ENCODE measurements around the gene EPHB1.

The EPHB1 gene

DNA sequence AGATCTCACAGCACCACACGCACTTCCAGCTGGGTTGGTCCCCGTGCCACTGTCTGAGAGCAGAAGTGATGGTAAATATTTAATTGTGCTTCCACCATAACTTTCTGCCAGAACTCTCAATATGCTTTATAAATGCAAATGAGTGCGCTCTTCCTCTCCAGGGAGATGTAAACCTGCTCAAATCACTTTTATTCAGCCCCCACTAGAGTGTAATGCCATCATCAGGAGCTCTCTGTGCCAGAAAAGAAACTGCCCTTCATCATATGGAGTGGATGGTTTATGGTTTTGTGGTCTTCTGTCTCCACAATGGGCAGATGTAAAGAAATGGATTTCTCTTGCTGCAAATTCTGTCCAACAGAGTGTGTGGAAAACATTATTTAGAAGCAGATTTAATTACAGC, 127.0 kb downstream of the EPHB1 start:
- no peak overlapping the region for H2BK120ac ChIP-seq (ENCODE audit: low read depth, low read length)
- no peak overlapping the region for H2BK15ac ChIP-seq (replicated peaks; ENCODE audit: low read depth)
- no peak overlapping the region for H4K5ac ChIP-seq (ENCODE audit: low read length)
- no peaks in the 10 kb centered on the region for H3K79me2 ChIP-seq (ENCODE audit: control insufficient read depth, insufficient read depth, low read length)
- no peak overlapping the region for H2AK5ac ChIP-seq (ENCODE audit: low read length)
- no peak overlapping the region for H3K27ac ChIP-seq (ENCODE audit: low read depth, low read length)
- no peak overlapping the region for H3K9ac ChIP-seq (ENCODE audit: low read length)
- no peaks in the 10 kb centered on the region for H3K79me1 ChIP-seq (ENCODE audit: low read length)
- no peak overlapping the region for H3K4me3 ChIP-seq (ENCODE audit: low read length)
- no CpG with 5 or more reads among the region's 3 CpGs for WGBS (ENCODE audit: extremely low coverage, insufficient coverage, low lambda C conversion rate)
- no peak overlapping the region for H4K8ac ChIP-seq (ENCODE audit: low read depth, low read length)
- no peak overlapping the region for H3K18ac ChIP-seq (ENCODE audit: low read length)
- no peak overlapping the region for H3K4ac ChIP-seq (ENCODE audit: low read depth, low read length)
- H3K4me1 ChIP-seq (ENCODE audit: control insufficient read depth, low read depth, low read length) = no peaks in the 10 kb centered on the region
- H3K27me3 ChIP-seq (ENCODE audit: insufficient read depth, low read length, poor library complexity) = no peaks in the 10 kb centered on the region
- no peak for DNase-seq
- no peak overlapping the region for H3K4me2 ChIP-seq (ENCODE audit: low read length)
- no peak overlapping the region for H2BK5ac ChIP-seq (ENCODE audit: low read length)
- H3K23ac ChIP-seq (ENCODE audit: low read length) = no peak overlapping the region
- H3K56ac ChIP-seq (ENCODE audit: low read length) = no peak overlapping the region
- H3K36me3 ChIP-seq (ENCODE audit: control insufficient read depth, insufficient read depth, low read length) = no peaks in the 10 kb centered on the region

DNA sequence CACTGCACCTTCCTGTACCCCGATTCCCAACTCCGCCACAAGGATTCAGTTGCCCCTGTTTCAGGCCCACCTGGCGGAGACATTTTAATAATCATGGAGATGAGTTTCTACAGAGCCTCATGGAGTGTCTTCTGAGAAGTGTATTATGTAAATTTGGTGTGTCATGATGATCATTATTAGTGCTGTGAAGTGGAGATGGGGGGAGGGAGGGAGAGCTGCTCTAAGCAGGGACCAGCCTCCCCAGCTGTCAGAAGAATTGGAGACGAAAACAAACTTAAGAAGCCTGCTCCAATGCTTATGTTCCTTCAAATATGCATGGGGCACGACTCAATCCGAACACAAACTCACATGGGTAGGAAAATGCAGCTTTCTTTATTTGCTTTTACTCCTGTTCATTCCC, 127.8 kb downstream of the EPHB1 start:
- no peak overlapping the region for H3K18ac ChIP-seq (ENCODE audit: low read length)
- no peak overlapping the region for H3K4me2 ChIP-seq (ENCODE audit: low read length)
- no peak overlapping the region for H4K5ac ChIP-seq (ENCODE audit: low read length)
- H3K4me3 ChIP-seq (ENCODE audit: low read length) = no peak overlapping the region
- WGBS (ENCODE audit: extremely low coverage, insufficient coverage, low lambda C conversion rate) = no CpG with 5 or more reads among the region's 6 CpGs
- no peaks in the 10 kb centered on the region for H3K4me1 ChIP-seq (ENCODE audit: control insufficient read depth, low read depth, low read length)
- H2BK15ac ChIP-seq (replicated peaks; ENCODE audit: low read depth) = no peak overlapping the region
- no peak overlapping the region for H4K8ac ChIP-seq (ENCODE audit: low read depth, low read length)
- no peaks in the 10 kb centered on the region for H3K36me3 ChIP-seq (ENCODE audit: control insufficient read depth, insufficient read depth, low read length)
- no peak overlapping the region for H3K4ac ChIP-seq (ENCODE audit: low read depth, low read length)
- no peak overlapping the region for H2AK5ac ChIP-seq (ENCODE audit: low read length)
- H3K27me3 ChIP-seq (ENCODE audit: insufficient read depth, low read length, poor library complexity) = no peaks in the 10 kb centered on the region
- DNase-seq = no peak
- H3K79me2 ChIP-seq (ENCODE audit: control insufficient read depth, insufficient read depth, low read length) = no peaks in the 10 kb centered on the region
- no peak overlapping the region for H3K56ac ChIP-seq (ENCODE audit: low read length)
- no peak overlapping the region for H3K9ac ChIP-seq (ENCODE audit: low read length)
- H2BK120ac ChIP-seq (ENCODE audit: low read depth, low read length) = no peak overlapping the region
- H3K79me1 ChIP-seq (ENCODE audit: low read length) = no peaks in the 10 kb centered on the region
- H2BK5ac ChIP-seq (ENCODE audit: low read length) = no peak overlapping the region
- H3K27ac ChIP-seq (ENCODE audit: low read depth, low read length) = no peak overlapping the region
- H3K23ac ChIP-seq (ENCODE audit: low read length) = no peak overlapping the region

DNA sequence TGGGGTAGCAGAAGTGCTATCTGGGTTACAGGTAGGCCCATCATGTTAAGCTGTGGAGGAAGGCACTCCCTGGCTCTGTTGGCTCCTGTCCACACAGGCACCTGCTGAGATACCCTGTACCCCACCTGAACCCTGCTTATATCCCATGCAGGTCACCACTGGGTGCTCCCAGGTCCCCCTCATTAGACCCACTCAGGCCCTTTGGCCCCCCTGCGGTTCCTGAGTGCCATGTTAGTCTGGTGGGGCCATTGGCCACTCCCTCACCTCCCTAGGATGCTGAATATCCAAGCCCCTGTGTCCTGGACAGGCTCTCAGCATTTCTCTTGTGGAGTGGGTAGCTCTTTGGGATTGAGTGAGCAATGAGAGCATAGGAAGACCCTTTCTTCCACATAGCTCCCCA, 128.2 kb downstream of the EPHB1 start:
- Histone ChIP-seq H3K18ac (ENCODE audit: low read length) (no peak overlapping the region), H3K9ac (ENCODE audit: low read length) (no peak overlapping the region), H3K4me3 (ENCODE audit: low read length) (no peak overlapping the region), H4K8ac (ENCODE audit: low read depth, low read length) (no peak overlapping the region), H3K27ac (ENCODE audit: low read depth, low read length) (no peak overlapping the region), H3K23ac (ENCODE audit: low read length) (no peak overlapping the region), H4K5ac (ENCODE audit: low read length) (no peak overlapping the region), H3K79me2 (ENCODE audit: control insufficient read depth, insufficient read depth, low read length) (no peaks in the 10 kb centered on the region), H3K79me1 (ENCODE audit: low read length) (no peaks in the 10 kb centered on the region), H2BK15ac (replicated peaks; ENCODE audit: low read depth) (no peak overlapping the region), H3K4me2 (ENCODE audit: low read length) (no peak overlapping the region), H3K4ac (ENCODE audit: low read depth, low read length) (no peak overlapping the region), H3K4me1 (ENCODE audit: control insufficient read depth, low read depth, low read length) (no peaks in the 10 kb centered on the region), H2BK120ac (ENCODE audit: low read depth, low read length) (no peak overlapping the region), H2AK5ac (ENCODE audit: low read length) (no peak overlapping the region), H3K56ac (ENCODE audit: low read length) (no peak overlapping the region), H3K36me3 (ENCODE audit: control insufficient read depth, insufficient read depth, low read length) (no peaks in the 10 kb centered on the region), H2BK5ac (ENCODE audit: low read length) (no peak overlapping the region), H3K27me3 (ENCODE audit: insufficient read depth, low read length, poor library complexity) (no peaks in the 10 kb centered on the region)
- no CpG with 5 or more reads among the region's 1 CpG for WGBS (ENCODE audit: extremely low coverage, insufficient coverage, low lambda C conversion rate)
- no peak for DNase-seq

DNA sequence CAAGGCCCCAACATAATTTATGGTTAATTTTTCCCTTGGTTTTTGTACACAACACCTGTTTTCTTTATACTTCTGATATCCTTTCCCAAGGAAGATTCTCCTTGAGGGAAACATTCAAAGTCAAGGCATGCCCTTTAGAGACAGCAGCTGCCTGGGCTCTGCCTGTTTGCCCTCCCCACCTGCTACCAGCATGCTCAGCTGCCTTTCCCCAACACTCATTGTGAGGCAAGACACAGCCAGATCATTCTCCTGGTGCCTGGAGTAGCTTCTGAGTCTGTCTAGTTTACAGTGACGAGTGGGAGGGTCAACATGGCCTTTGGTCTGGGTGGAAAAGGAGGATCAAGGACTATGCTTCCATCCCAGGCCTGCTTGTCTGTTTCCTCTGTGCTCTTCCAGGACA, 132.5 kb downstream of the EPHB1 start:
- Histone ChIP-seq H3K4me1 (ENCODE audit: control insufficient read depth, low read depth, low read length) (no peaks in the 10 kb centered on the region), H4K8ac (ENCODE audit: low read depth, low read length) (no peak overlapping the region), H3K4me3 (ENCODE audit: low read length) (no peak overlapping the region), H2BK15ac (replicated peaks; ENCODE audit: low read depth) (no peak overlapping the region), H3K27me3 (ENCODE audit: insufficient read depth, low read length, poor library complexity) (peaks cover 2% of the 10 kb centered on the region), H3K4me2 (ENCODE audit: low read length) (no peak overlapping the region), H3K9ac (ENCODE audit: low read length) (no peak overlapping the region), H3K79me1 (ENCODE audit: low read length) (no peaks in the 10 kb centered on the region), H3K79me2 (ENCODE audit: control insufficient read depth, insufficient read depth, low read length) (no peaks in the 10 kb centered on the region), H3K4ac (ENCODE audit: low read depth, low read length) (no peak overlapping the region), H3K18ac (ENCODE audit: low read length) (no peak overlapping the region), H3K56ac (ENCODE audit: low read length) (no peak overlapping the region), H3K27ac (ENCODE audit: low read depth, low read length) (no peak overlapping the region), H3K36me3 (ENCODE audit: control insufficient read depth, insufficient read depth, low read length) (no peaks in the 10 kb centered on the region), H2BK120ac (ENCODE audit: low read depth, low read length) (no peak overlapping the region), H2BK5ac (ENCODE audit: low read length) (no peak overlapping the region), H4K5ac (ENCODE audit: low read length) (no peak overlapping the region), H3K23ac (ENCODE audit: low read length) (no peak overlapping the region), H2AK5ac (ENCODE audit: low read length) (no peak overlapping the region)
- WGBS (ENCODE audit: extremely low coverage, insufficient coverage, low lambda C conversion rate) = no CpG with 5 or more reads among the region's 1 CpG
- DNase-seq = no peak

DNA sequence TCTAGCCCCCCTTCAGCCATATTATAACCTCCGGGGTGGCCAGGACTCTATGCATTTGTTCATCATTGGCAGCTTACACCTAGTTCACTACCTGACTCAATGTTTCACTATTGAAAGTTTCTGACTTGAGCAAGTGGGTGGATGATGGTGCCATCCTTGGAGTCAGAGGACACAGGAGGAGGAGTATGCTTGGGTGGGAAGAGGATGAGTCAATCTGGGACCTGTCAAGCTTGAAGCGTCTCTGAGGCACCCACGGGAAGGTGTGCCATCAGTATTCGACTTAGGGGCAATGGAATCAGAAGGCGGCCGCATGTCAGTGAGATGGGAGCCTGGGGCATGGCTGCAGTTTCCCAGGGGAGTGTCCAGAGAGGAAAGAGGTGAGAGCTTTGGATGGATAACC, 133.3 kb downstream of the EPHB1 start:
- Histone ChIP-seq H2AK5ac (ENCODE audit: low read length) (no peak overlapping the region), H3K18ac (ENCODE audit: low read length) (no peak overlapping the region), H3K23ac (ENCODE audit: low read length) (no peak overlapping the region), H3K9ac (ENCODE audit: low read length) (no peak overlapping the region), H2BK120ac (ENCODE audit: low read depth, low read length) (no peak overlapping the region), H2BK5ac (ENCODE audit: low read length) (no peak overlapping the region), H3K4me1 (ENCODE audit: control insufficient read depth, low read depth, low read length) (no peaks in the 10 kb centered on the region), H3K56ac (ENCODE audit: low read length) (no peak overlapping the region), H3K27ac (ENCODE audit: low read depth, low read length) (no peak overlapping the region), H4K5ac (ENCODE audit: low read length) (no peak overlapping the region), H2BK15ac (replicated peaks; ENCODE audit: low read depth) (no peak overlapping the region), H3K79me2 (ENCODE audit: control insufficient read depth, insufficient read depth, low read length) (no peaks in the 10 kb centered on the region), H4K8ac (ENCODE audit: low read depth, low read length) (no peak overlapping the region), H3K79me1 (ENCODE audit: low read length) (no peaks in the 10 kb centered on the region), H3K4me3 (ENCODE audit: low read length) (no peak overlapping the region), H3K4ac (ENCODE audit: low read depth, low read length) (no peak overlapping the region), H3K36me3 (ENCODE audit: control insufficient read depth, insufficient read depth, low read length) (no peaks in the 10 kb centered on the region), H3K27me3 (ENCODE audit: insufficient read depth, low read length, poor library complexity) (peaks cover 2% of the 10 kb centered on the region), H3K4me2 (ENCODE audit: low read length) (no peak overlapping the region)
- no peak for DNase-seq
- no CpG with 5 or more reads among the region's 6 CpGs for WGBS (ENCODE audit: extremely low coverage, insufficient coverage, low lambda C conversion rate)

DNA sequence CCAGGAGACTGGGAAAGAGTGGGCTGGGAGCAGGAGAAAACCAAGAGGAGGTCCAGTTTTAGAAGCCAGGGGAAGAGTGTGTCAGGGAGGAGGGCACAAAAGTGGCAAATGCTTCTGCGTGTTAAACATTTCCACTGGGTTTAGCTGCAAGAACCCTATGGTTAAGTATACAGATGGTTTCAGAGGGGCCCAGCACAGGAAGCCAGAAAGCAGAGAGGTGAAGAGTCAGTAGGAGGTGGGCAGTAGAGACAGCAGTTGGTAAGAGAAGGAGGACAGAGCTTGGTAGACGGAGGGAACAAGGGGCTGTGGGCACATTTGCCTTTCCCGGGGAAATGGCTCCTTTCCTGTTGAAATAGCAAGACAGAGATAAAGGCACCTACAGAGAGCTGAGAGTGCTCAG, 133.8 kb downstream of the EPHB1 start:
- Histone ChIP-seq H2BK120ac (ENCODE audit: low read depth, low read length) (no peak overlapping the region), H3K4me3 (ENCODE audit: low read length) (no peak overlapping the region), H2BK5ac (ENCODE audit: low read length) (no peak overlapping the region), H3K27me3 (ENCODE audit: insufficient read depth, low read length, poor library complexity) (peaks cover 2% of the 10 kb centered on the region), H2BK15ac (replicated peaks; ENCODE audit: low read depth) (no peak overlapping the region), H3K18ac (ENCODE audit: low read length) (no peak overlapping the region), H3K79me1 (ENCODE audit: low read length) (no peaks in the 10 kb centered on the region), H3K4ac (ENCODE audit: low read depth, low read length) (no peak overlapping the region), H3K4me1 (ENCODE audit: control insufficient read depth, low read depth, low read length) (no peaks in the 10 kb centered on the region), H3K9ac (ENCODE audit: low read length) (no peak overlapping the region), H3K56ac (ENCODE audit: low read length) (no peak overlapping the region), H3K27ac (ENCODE audit: low read depth, low read length) (no peak overlapping the region), H2AK5ac (ENCODE audit: low read length) (no peak overlapping the region), H3K23ac (ENCODE audit: low read length) (no peak overlapping the region), H3K79me2 (ENCODE audit: control insufficient read depth, insufficient read depth, low read length) (no peaks in the 10 kb centered on the region), H4K8ac (ENCODE audit: low read depth, low read length) (no peak overlapping the region), H4K5ac (ENCODE audit: low read length) (no peak overlapping the region), H3K36me3 (ENCODE audit: control insufficient read depth, insufficient read depth, low read length) (no peaks in the 10 kb centered on the region), H3K4me2 (ENCODE audit: low read length) (no peak overlapping the region)
- no CpG with 5 or more reads among the region's 3 CpGs for WGBS (ENCODE audit: extremely low coverage, insufficient coverage, low lambda C conversion rate)
- DNase-seq = no peak

Measured in mesendoderm (in vitro differentiated cells).